Activated B cell treated with CpG ODN at 0.5 μM for 24 hours (primary cell): Measurements from ENCODE around the gene NR5A1. TPM values are rescaled to one million over a fixed set of nuclear protein-coding genes. Genes with fewer than 3 reads are reported as not detected.

Source experiments
- ATAC-seq: fragments of 200-7000 bp; cut with Tn5 transposase; one replicate; pipeline ENCODE4 v1.10.0; 2021; ENCODE audit warnings: low read depth, mild to moderate bottlenecking, moderate library complexity
- CTCF ChIA-PET: fragments of 350-600 bp; sonication (Branson Sonifier 250); formaldehyde crosslinking; loops from one replicate; lab custom pipeline; 2021; ENCODE audit warnings: antibody characterized with exemption; lab: Charles Lee
- POLR2A ChIA-PET: fragments of 350-600 bp; sonication (Branson Sonifier 250); formaldehyde crosslinking; loops from one replicate; lab custom pipeline; 2021; ENCODE audit warnings: antibody characterized with exemption; lab: Charles Lee
- DNase-seq: peaks from one replicate; pipeline ENCODE4 v3.0.0; 2022
- H3K27ac Mint-ChIP-seq: one replicate; pipeline ENCODE4 v1.8.0; 2020; ENCODE audit warnings: mixed read lengths
- H3K27me3 Mint-ChIP-seq: one replicate; pipeline ENCODE4 v1.8.0; 2021; ENCODE audit warnings: mixed read lengths
- H3K36me3 Mint-ChIP-seq: one replicate; pipeline ENCODE4 v1.8.0; 2021; ENCODE audit warnings: low read depth, mixed read lengths
- H3K4me1 Mint-ChIP-seq: one replicate; pipeline ENCODE4 v1.8.0; 2021; ENCODE audit warnings: mixed read lengths
- H3K4me3 Mint-ChIP-seq: one replicate; pipeline ENCODE4 v1.8.0; 2020; ENCODE audit warnings: mild to moderate bottlenecking, mixed read lengths
- H3K9me3 Mint-ChIP-seq: one replicate; pipeline ENCODE4 v1.8.0; 2020; ENCODE audit warnings: mixed read lengths
- CTCF ChIP-seq: fragments of 200-600 bp; IDR thresholded peaks from one replicate; pipeline ENCODE4 v1.8.0; 2022; ENCODE audit warnings: antibody characterized with exemption, mild to moderate bottlenecking
- intact Hi-C: fragments of 100-400 bp; cut with micrococcal nuclease; formaldehyde crosslinking; loops from one replicate; pipeline ENCODE4 v1.15.1; 2024
- total RNA-seq: library from RNA; stranded (reverse); gene quantifications from 2 replicates; pipeline ENCODE4 v1.2.3, GENCODE V29; 2022

NR5A1 gene
- total RNA-seq, 1 donor from 2014 or later, result not detected

GRCh38 chr9:124482431-124483031, 24.7 kb downstream of the NR5A1 start:
- no peak for ATAC-seq

GRCh38 chr9:124481115-124481514, 26.1 kb downstream of the NR5A1 start:
- no peak for TF ChIP-seq CTCF
- Mint-ChIP-seq H3K9me3 (no peaks in the 10 kb centered on the region), H3K36me3 (no peaks in the 10 kb centered on the region), H3K27ac (no peak overlapping the region), H3K27me3 (peaks cover 20% of the 10 kb centered on the region), H3K4me1 (no peaks in the 10 kb centered on the region), H3K4me3 (no peak overlapping the region)
- no peak for DNase-seq
- POLR2A ChIA-PET, result interaction anchor here (0.7 kb wide), 1 partner anchor 126 kb away, joined by 3 read pairs; no protein-coding TSS in a partner anchor
- no peak for ATAC-seq
- intact Hi-C loops, result no loop called here
- CTCF ChIA-PET, result no interaction called here

More at GRCh38 chr9:124482431-124483031, 24.7 kb downstream of the NR5A1 start:
- intact Hi-C loops, result no loop called here
- Mint-ChIP-seq H3K9me3 (no peaks in the 10 kb centered on the region), H3K4me3 (no peak overlapping the region), H3K27me3 (peaks cover 20% of the 10 kb centered on the region), H3K27ac (no peak overlapping the region), H3K4me1 (no peaks in the 10 kb centered on the region), H3K36me3 (no peaks in the 10 kb centered on the region)
- ChIA-PET POLR2A (no interaction called here), CTCF (no interaction called here)
- DNase-seq, result no peak
- no peak for TF ChIP-seq CTCF

- TF ChIP-seq CTCF, result no peak
- H3K36me3 Mint-ChIP-seq, result no peaks in the 10 kb centered on the region
- intact Hi-C loops, result no loop called here
- no peaks in the 10 kb centered on the region for H3K9me3 Mint-ChIP-seq
- ChIA-PET CTCF (no interaction called here), POLR2A (no interaction called here)
- H3K4me3 Mint-ChIP-seq, result no peak overlapping the region
- DNase-seq (no peak), ATAC-seq (peak; percentile 28)
- H3K27me3 Mint-ChIP-seq, result peaks cover 19% of the 10 kb centered on the region
- no peak overlapping the region for H3K27ac Mint-ChIP-seq
- no peaks in the 10 kb centered on the region for H3K4me1 Mint-ChIP-seq
Measured at GRCh38 chr9:124480621-124480981, 26.6 kb downstream of the NR5A1 start.

- H3K27ac Mint-ChIP-seq, result no peak overlapping the region
- CTCF ChIA-PET, result no interaction called here
- DNase-seq (no peak), ATAC-seq (no peak)
- H3K9me3 Mint-ChIP-seq, result no peaks in the 10 kb centered on the region
- H3K36me3 Mint-ChIP-seq, result no peaks in the 10 kb centered on the region
- H3K4me1 Mint-ChIP-seq, result no peaks in the 10 kb centered on the region
- intact Hi-C loops, result no loop called here
- H3K27me3 Mint-ChIP-seq, result peaks cover 18% of the 10 kb centered on the region
- no peak overlapping the region for H3K4me3 Mint-ChIP-seq
- no peak for TF ChIP-seq CTCF
- POLR2A ChIA-PET, result no interaction called here
Measured at GRCh38 chr9:124479947-124480620, 27.1 kb downstream of the NR5A1 start.

GRCh38 chr9:124479371-124479770, 27.8 kb downstream of the NR5A1 start:
- H3K9me3 Mint-ChIP-seq, result no peaks in the 10 kb centered on the region
- ChIA-PET CTCF (no interaction called here), POLR2A (no interaction called here)
- intact Hi-C loops, result no loop called here
- no peak overlapping the region for H3K4me3 Mint-ChIP-seq
- TF ChIP-seq CTCF, result no peak
- no peaks in the 10 kb centered on the region for H3K36me3 Mint-ChIP-seq
- DNase-seq (no peak), ATAC-seq (no peak)
- no peak overlapping the region for H3K27ac Mint-ChIP-seq
- peaks cover 22% of the 10 kb centered on the region for H3K27me3 Mint-ChIP-seq
- no peaks in the 10 kb centered on the region for H3K4me1 Mint-ChIP-seq
